GM12801 (cell line): ENCODE data around the gene ANLN.

ENCODE experiments used
- TF ChIP-seq, protein P1 (sequence below): IDR thresholded peaks from one replicate; pipeline ENCODE4 v1.5.1; 2011; ENCODE audit warnings: control low read depth; ENCODE audit not compliant: insufficient read length; ENCODE audit errors: extremely low read depth

The ANLN gene

DNA sequence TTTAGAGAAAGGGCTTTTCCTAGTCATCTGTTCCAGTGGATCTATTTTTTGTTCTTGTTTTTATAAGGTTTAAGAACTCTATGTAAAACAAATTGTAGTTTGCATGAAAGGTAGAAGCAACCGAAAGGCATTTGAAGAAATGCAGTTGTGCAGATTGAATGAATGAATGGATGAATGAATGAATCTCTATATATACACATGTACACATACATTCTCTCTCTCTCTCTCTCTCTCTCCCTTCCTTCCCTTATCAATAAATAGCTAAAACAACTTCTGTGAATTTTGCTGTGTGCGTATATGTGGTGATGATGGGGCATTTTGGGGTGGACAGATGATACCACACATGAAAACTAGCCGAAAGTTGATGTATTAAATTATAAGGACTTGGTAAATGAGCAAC is 32.4 kb downstream of the ANLN start:
- TF ChIP-seq, protein P1, sequence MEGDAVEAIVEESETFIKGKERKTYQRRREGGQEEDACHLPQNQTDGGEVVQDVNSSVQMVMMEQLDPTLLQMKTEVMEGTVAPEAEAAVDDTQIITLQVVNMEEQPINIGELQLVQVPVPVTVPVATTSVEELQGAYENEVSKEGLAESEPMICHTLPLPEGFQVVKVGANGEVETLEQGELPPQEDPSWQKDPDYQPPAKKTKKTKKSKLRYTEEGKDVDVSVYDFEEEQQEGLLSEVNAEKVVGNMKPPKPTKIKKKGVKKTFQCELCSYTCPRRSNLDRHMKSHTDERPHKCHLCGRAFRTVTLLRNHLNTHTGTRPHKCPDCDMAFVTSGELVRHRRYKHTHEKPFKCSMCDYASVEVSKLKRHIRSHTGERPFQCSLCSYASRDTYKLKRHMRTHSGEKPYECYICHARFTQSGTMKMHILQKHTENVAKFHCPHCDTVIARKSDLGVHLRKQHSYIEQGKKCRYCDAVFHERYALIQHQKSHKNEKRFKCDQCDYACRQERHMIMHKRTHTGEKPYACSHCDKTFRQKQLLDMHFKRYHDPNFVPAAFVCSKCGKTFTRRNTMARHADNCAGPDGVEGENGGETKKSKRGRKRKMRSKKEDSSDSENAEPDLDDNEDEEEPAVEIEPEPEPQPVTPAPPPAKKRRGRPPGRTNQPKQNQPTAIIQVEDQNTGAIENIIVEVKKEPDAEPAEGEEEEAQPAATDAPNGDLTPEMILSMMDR = no peak

DNA sequence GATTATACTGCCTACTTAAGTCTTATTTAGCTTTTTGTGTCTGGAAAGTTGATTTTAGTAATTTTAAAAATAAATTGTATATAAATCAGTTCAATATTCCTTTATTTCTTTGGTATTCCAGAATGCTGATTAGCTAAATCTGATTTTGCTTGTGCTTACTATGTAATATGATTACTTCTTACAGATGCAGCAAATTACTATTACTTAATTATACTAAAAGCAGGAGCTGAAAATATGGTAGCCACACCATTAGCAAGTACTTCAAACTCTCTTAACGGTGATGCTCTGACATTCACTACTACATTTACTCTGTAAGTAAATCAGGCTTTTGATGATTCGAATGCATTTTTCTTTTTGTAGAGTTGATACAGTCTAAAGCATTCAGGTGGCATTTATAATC is 34.0 kb downstream of the ANLN start:
- TF ChIP-seq, protein P1 = no peak

DNA sequence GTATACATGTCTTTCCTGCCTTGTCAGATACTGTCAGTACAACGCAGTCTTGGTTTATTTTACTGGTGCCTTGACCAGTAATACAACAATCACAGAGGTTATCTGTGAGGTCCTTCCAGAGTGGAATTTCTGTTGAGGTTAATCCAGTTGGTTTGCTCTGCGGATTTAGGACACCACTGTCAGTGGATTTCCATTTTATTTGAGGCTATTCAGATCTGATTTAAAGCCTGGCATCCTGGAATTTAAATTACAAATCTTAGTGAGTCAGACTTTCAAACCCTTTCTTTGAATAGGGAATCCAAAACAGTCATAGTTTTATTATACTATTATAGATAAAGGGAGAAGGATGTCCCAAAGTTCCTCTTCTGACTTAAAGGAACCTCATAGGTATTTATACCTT is 40.5 kb downstream of the ANLN start:
- TF ChIP-seq, protein P1 = no peak

DNA sequence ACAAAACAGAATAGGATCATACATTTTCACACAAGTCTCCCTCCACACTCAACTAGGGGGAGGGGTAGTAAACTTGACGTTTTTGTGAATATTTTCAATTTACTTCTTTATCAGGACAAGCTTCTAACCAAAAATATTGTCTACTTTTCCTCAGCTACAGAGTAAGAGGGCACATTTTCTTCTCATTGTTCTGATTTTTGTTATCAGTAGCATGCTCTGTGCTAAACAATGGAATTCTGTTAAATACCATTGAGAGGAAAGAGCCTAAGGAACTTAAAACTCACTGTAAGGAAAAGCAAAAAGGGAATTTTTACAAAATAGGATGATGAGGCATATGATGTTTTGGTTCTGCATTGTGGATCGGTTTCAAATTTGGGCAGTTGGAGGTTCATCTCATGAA is 41.2 kb downstream of the ANLN start:
- TF ChIP-seq, protein P1 = no peak

DNA sequence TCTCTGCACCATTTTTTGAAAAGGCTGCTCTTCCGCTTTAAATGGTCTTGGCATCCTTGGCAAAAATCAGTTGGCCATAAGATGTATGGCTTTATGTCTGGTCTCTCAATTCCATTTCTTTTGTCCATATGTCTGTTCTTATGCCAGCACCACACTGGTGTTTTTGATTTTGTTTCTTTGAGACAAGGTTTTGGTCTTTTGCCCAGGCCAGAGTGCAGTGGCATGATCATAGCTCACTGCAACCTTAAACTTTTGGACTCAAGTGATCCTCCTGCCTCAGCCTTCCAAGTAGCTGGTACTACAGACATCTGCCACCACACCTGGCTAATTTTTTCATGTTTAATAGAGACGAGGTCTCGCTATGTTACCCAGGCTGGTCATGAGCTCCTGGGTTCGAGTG is 48.5 kb downstream of the ANLN start:
- TF ChIP-seq, protein P1 = no peak

DNA sequence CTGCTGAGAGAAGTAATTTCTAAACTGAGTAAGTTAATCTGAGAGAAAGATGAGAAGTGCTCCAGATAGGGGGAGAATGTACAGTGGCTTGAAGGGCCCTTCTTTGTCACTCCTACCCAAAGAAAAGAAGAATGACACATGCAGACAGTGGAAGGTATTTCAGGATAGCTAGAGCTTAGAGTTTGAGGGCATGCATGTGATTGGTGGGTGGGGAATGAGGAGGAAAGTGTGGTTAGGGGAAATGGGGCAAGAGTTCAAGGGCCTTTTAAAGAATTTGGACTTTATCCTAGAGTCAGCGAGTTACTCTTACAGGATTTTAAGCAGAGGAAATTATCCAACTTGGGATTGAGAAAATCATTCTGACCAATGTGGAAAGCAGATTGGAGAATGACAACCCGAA is 50.0 kb downstream of the ANLN start:
- TF ChIP-seq, protein P1 = no peak

DNA sequence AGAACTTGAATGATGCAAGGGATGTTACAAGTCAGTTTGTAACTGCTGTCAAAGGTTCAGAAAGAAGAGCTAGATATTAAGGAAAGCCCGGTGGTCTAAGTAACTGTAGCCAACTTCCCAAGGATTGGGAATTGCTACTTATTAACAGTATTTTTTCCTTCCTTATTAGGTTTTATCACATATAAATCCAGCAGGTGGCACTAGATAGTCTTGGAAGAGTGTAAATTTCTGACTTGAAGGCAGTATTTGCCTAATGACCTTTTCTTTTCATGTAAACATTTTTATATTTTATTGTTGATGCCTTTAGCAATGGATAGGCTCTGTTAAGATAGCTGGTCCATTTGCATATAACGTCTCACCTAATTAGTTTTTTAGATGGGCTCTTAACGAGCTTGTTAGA is 51.2 kb downstream of the ANLN start:
- TF ChIP-seq, protein P1 = no peak
